Osteocyte (in vitro differentiated cells): ENCODE data around the gene SPTBN1. TPM values are rescaled to one million over a fixed set of nuclear protein-coding genes. Genes with fewer than 3 reads are reported as not detected.

ENCODE experiments used
- DNase-seq: peaks from one replicate; pipeline ENCODE4 v3.0.0; 2021; ENCODE audit warnings: mixed read lengths; ENCODE audit not compliant: unreplicated experiment; ENCODE audit errors: extremely low spot score
- H3K27ac Mint-ChIP-seq: one replicate; pipeline ENCODE4 v1.8.0; 2021; ENCODE audit warnings: mild to moderate bottlenecking, mixed read lengths; ENCODE audit not compliant: unreplicated experiment
- H3K27me3 Mint-ChIP-seq: one replicate; pipeline ENCODE4 v1.8.0; 2021; ENCODE audit warnings: mixed read lengths; ENCODE audit not compliant: unreplicated experiment
- H3K36me3 Mint-ChIP-seq: one replicate; pipeline ENCODE4 v1.8.0; 2021; ENCODE audit warnings: mixed read lengths; ENCODE audit not compliant: unreplicated experiment
- H3K4me1 Mint-ChIP-seq: one replicate; pipeline ENCODE4 v1.8.0; 2021; ENCODE audit warnings: mixed read lengths; ENCODE audit not compliant: unreplicated experiment
- H3K4me3 Mint-ChIP-seq: one replicate; pipeline ENCODE4 v1.8.0; 2021; ENCODE audit warnings: mild to moderate bottlenecking, moderate library complexity, mixed read lengths; ENCODE audit not compliant: unreplicated experiment
- H3K9me3 Mint-ChIP-seq: one replicate; pipeline ENCODE4 v1.8.0; 2021; ENCODE audit warnings: mixed read lengths; ENCODE audit not compliant: unreplicated experiment
- total RNA-seq: library from RNA; stranded (reverse); gene quantifications from 2 replicates; pipeline ENCODE4 v1.2.1, GENCODE V29; 2021
- TF ChIP-seq, protein P1 (sequence below): fragments of 200-600 bp; sonication (generic); IDR thresholded peaks from 2 replicates; pipeline ENCODE4 v1.5.0; 2021; ENCODE audit warnings: antibody characterized with exemption, mild to moderate bottlenecking, moderate library complexity

SPTBN1 gene
- total RNA-seq, 1 donor from 2014 or later: 248 TPM

DNA sequence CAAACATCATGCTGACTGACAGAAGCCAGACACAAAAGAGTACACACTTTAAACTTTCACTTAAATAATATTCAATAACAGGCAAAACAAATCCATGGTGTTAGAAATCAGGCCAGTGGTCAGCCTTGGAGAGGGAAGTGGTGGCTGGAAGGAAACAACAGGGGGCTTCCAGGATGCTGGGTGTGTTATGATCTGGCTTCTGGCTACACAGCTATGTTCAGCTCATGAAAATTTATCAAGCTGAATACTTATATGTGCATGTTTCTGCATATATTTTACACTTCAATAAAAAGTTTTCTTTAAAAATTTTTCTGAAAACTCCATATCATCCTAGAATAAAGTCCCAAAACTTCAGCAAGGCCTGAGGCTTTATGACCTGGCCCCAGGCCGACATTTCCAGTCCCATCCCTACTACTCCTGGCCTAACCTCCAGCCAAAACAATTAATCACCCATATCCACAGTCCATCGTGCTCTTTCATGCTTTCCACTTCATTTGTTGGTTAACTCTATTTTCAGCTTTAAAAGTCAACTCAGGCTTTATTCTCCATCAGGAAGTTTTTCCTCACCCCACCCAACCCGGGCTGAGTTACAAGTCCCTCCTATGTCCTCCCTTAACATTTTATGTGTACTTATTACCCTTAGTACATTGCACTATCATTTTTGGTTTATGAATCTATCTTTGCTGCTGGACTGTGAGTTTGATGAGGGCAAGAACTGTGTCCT, 27.9 kb upstream of the SPTBN1 start:
- Mint-ChIP-seq H3K4me1 (peaks cover 10% of the 10 kb centered on the region), H3K27me3 (no peaks in the 10 kb centered on the region), H3K9me3 (no peaks in the 10 kb centered on the region), H3K27ac (no peak overlapping the region), H3K4me3 (no peak overlapping the region), H3K36me3 (no peaks in the 10 kb centered on the region)
- no peak for DNase-seq
- TF ChIP-seq, protein P1, sequence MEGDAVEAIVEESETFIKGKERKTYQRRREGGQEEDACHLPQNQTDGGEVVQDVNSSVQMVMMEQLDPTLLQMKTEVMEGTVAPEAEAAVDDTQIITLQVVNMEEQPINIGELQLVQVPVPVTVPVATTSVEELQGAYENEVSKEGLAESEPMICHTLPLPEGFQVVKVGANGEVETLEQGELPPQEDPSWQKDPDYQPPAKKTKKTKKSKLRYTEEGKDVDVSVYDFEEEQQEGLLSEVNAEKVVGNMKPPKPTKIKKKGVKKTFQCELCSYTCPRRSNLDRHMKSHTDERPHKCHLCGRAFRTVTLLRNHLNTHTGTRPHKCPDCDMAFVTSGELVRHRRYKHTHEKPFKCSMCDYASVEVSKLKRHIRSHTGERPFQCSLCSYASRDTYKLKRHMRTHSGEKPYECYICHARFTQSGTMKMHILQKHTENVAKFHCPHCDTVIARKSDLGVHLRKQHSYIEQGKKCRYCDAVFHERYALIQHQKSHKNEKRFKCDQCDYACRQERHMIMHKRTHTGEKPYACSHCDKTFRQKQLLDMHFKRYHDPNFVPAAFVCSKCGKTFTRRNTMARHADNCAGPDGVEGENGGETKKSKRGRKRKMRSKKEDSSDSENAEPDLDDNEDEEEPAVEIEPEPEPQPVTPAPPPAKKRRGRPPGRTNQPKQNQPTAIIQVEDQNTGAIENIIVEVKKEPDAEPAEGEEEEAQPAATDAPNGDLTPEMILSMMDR: no peak

DNA sequence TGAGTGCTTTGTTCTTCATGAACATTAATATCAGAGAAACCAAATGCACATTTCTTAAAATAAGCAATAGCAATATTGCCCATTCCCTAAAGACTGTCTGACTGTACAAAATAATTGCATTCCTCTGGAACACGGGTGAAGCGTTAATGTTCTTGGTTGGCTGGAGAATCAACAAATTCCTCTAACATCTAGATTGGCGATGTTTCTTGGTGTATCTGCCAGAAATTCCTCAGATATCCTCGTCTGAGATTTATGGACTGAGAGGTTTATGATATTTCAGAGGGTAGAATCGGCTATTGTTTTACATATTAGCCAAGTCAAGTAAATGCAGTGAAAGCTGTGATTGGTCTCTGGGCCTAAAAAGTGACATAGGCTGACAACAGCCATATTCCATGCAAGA, 27.1 kb upstream of the SPTBN1 start:
- no peak overlapping the region for H3K27ac Mint-ChIP-seq
- H3K4me3 Mint-ChIP-seq: no peak overlapping the region
- peaks cover 10% of the 10 kb centered on the region for H3K4me1 Mint-ChIP-seq
- DNase-seq: no peak
- H3K9me3 Mint-ChIP-seq: no peaks in the 10 kb centered on the region
- TF ChIP-seq, protein P1: no peak
- no peaks in the 10 kb centered on the region for H3K27me3 Mint-ChIP-seq
- H3K36me3 Mint-ChIP-seq: no peaks in the 10 kb centered on the region

DNA sequence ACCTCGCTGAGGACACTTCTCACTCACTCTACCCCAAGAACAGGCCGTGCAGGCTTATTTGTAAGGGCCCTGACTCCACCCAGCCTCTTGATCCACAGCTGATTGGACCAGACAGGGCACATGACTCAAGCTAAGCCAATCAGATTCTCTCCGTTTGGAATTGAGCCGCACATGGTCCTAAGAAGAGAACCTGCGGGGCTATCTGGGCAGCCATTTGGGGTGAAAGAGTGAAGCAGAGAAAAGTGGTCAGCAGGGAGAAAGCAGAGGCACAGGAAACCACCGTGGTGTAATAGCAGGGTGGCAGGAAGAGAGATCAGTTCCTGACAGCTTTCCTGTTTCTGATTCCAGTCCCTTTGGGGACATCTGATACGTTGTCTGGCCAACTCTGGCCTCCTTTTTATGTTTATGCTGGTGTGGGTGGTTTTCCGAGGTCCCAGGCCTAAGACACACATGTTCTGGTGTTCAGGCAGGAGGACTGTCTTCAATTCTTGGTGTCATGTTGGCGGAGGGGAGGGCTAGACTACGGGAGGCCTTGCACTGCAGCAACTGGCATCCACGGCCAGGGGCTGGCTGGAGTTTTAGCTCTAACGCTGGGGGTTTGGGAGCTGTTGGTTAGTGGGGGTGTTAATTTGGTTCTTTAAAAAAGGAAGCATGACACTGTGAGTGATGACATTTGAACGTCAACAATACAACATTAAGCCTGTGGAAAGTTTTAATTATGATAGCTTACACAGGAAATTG, 26.1 kb upstream of the SPTBN1 start:
- Mint-ChIP-seq H3K4me1 (peaks cover 10% of the 10 kb centered on the region), H3K27me3 (no peaks in the 10 kb centered on the region), H3K4me3 (no peak overlapping the region), H3K9me3 (no peaks in the 10 kb centered on the region), H3K36me3 (no peaks in the 10 kb centered on the region), H3K27ac (no peak overlapping the region)
- TF ChIP-seq, protein P1: no peak
- DNase-seq: no peak

DNA sequence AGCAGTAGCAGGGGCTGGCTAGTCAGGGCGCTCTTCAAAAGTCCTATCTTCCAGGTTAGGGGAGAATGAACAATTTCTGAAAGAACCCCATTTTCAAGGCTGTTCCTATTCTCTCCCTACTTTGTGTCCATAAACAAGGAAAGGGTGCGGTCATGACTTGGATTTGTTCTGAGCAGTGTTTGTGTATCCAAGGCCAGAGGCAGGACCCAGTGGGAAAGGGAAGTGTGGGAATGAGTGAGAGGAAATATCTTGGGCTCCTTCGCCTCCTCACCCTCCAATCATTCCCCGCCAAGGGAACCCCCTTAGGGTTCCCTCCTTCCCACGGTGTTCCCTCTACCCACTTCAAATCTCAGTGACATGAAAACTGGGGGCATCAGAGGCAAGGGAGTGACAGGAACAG, 25.5 kb upstream of the SPTBN1 start:
- TF ChIP-seq, protein P1: no peak
- Mint-ChIP-seq H3K4me1 (peaks cover 10% of the 10 kb centered on the region), H3K9me3 (no peaks in the 10 kb centered on the region), H3K36me3 (no peaks in the 10 kb centered on the region), H3K4me3 (no peak overlapping the region), H3K27ac (no peak overlapping the region), H3K27me3 (no peaks in the 10 kb centered on the region)
- no peak for DNase-seq

DNA sequence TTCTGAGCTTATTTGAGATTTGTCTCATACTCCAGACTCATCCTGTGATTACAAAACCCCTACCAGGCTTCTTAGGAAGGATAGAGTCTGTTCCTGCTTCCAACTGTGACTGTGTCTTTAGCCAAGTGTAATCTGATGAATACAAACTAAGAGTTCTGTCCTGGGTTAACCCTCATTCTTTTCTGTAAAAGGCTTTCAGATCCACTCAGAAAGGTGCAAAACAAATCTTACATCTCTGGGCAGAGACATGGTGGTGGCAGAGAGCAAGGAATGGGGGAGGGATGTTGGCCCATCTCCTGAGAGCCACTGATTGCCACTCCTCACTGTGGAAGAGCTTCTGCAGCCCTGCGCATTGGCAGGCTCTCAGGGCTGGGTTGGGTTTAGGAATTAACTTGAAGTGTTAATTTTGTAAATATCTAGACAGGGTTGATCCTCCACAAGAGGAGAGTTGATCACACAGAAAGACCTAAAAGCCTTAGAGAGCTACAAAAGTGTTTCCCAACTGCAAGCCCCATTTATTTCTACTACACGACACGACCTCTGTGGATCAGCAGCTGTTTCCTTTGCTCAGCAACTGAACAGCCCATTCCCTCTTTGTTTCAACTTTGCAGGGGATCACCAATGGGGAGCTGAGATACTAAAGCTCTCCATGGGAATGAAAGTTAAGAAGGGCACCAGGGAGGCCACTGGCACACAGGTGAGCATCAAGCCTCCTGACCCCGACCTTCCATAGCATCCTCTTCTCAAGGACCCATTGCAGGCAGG, 23.7 kb upstream of the SPTBN1 start:
- no peak overlapping the region for H3K4me3 Mint-ChIP-seq
- H3K36me3 Mint-ChIP-seq: no peaks in the 10 kb centered on the region
- H3K27ac Mint-ChIP-seq: no peak overlapping the region
- no peaks in the 10 kb centered on the region for H3K9me3 Mint-ChIP-seq
- H3K27me3 Mint-ChIP-seq: no peaks in the 10 kb centered on the region
- H3K4me1 Mint-ChIP-seq: peaks cover 10% of the 10 kb centered on the region
- TF ChIP-seq, protein P1: no peak
- DNase-seq: no peak
